NCI-H2107 treated with DMSO at 0.1 percent for 48 hours (cell line): ENCODE results near the gene TRPM8.
A peak's percentile ranks its signal among the peaks of the same experiment; 100 is the strongest.
"Not testable (repeated sequence)": the region's sequence is repeated elsewhere in the genome, so short reads cannot be mapped to it uniquely, and the experiment has no call there.

Experiments
- DNase-seq: peaks from one replicate; lab custom pipeline; 2025; ENCODE audit not compliant: unreplicated experiment; lab: John Stamatoyannopoulos, UW

TRPM8 gene

GRCh38 chr2:233917116-233917515, at the start of gene TRPM8:
Gene TRPM8, plus strand, starts transcription at chr2:233917373. Its CDS starts 9,165 bp downstream, at chr2:233926538.
- DNase-seq: no peak

GRCh38 chr2:233867993-233868532, 49.1 kb upstream of the TRPM8 start, which contains the start of gene MSL3B:
Gene MSL3B, minus strand, starts transcription at chr2:233868386.
- no peak for DNase-seq

GRCh38 chr2:233871432-233871831, 45.7 kb upstream of the TRPM8 start:
- no peak for DNase-seq

- DNase-seq: not testable (repeated sequence)
Observed at GRCh38 chr2:233872125-233872524, 45.0 kb upstream of the TRPM8 start.

GRCh38 chr2:233882353-233882752, 34.8 kb upstream of the TRPM8 start:
- DNase-seq: no peak

GRCh38 chr2:233892793-233893192, 24.4 kb upstream of the TRPM8 start:
- no peak for DNase-seq

GRCh38 chr2:233896253-233896652, 20.9 kb upstream of the TRPM8 start:
- DNase-seq: not testable (repeated sequence)

GRCh38 chr2:233901367-233901766, 15.8 kb upstream of the TRPM8 start:
- DNase-seq: no peak

- DNase-seq: no peak
Observed at GRCh38 chr2:233901884-233902283, 15.3 kb upstream of the TRPM8 start.

GRCh38 chr2:233905945-233906344, 11.2 kb upstream of the TRPM8 start:
- DNase-seq: no peak

GRCh38 chr2:233907627-233908026, 9.5 kb upstream of the TRPM8 start:
- DNase-seq: no peak

GRCh38 chr2:233912691-233913423, 4.3 kb upstream of the TRPM8 start:
- DNase-seq: no peak

- DNase-seq: no peak
Observed at GRCh38 chr2:233915128-233915527, 2.0 kb upstream of the TRPM8 start.

- DNase-seq: no peak
Observed at GRCh38 chr2:233919319-233919718, 2.1 kb downstream of the TRPM8 start.

- no peak for DNase-seq
Observed at GRCh38 chr2:233919938-233920337, 2.8 kb downstream of the TRPM8 start.

- DNase-seq: no peak
Observed at GRCh38 chr2:233922471-233922870, 5.3 kb downstream of the TRPM8 start.

GRCh38 chr2:233925402-233925801, 8.2 kb downstream of the TRPM8 start:
- no peak for DNase-seq

GRCh38 chr2:233926806-233927205, 9.6 kb downstream of the TRPM8 start:
- DNase-seq: no peak

- DNase-seq: no peak
Observed at GRCh38 chr2:233928594-233929351, 11.6 kb downstream of the TRPM8 start.

GRCh38 chr2:233929352-233930022, 12.3 kb downstream of the TRPM8 start:
- DNase-seq: peak; percentile 15

- no peak for DNase-seq
Observed at GRCh38 chr2:233934524-233934923, 17.4 kb downstream of the TRPM8 start.
